Natural killer cell treated with Interleukin-12 subunit alpha and Interleukin-12 subunit beta and Interleukin-15 and Interleukin-18, amount 100 ng/mL, for 72 hours (primary cell): ENCODE results near the gene SDK1. TPM values are rescaled to one million over a fixed set of nuclear protein-coding genes. Genes with fewer than 3 reads are reported as not detected.
"Not testable (repeated sequence)": the region's sequence is repeated elsewhere in the genome, so short reads cannot be mapped to it uniquely, and the experiment has no call there.

Source experiments
- ATAC-seq, 2 donors: fragments of 150-1000 bp; cut with Tn5 transposase in 1 of 2; sonication (Bioruptor Pico), chemical (Tn5 transposase) in 1 of 2; 2 replicates each; pipeline ENCODE4 v1.10.0; 2021
- DNase-seq: peaks from one replicate; pipeline ENCODE4 v3.0.0; 2022; ENCODE audit warnings: low spot score
- H3K27ac Mint-ChIP-seq, 2 donors: 1 replicate in 1 of 2; 2 replicates in 1 of 2; pipeline ENCODE4 v1.8.0; 2022; ENCODE audit warnings: mixed read lengths in 2 of 2, mild to moderate bottlenecking in 1 of 2, moderate library complexity in 1 of 2
- H3K27me3 Mint-ChIP-seq, 2 donors: 1 replicate in 1 of 2; 2 replicates in 1 of 2; pipeline ENCODE4 v1.8.0; 2022; ENCODE audit warnings: mixed read lengths in 2 of 2
- H3K36me3 Mint-ChIP-seq: one replicate; pipeline ENCODE4 v1.8.0; 2022; ENCODE audit warnings: mixed read lengths
- H3K4me1 Mint-ChIP-seq, 2 donors: 1 replicate in 1 of 2; 2 replicates in 1 of 2; pipeline ENCODE4 v1.8.0; 2022; ENCODE audit warnings: low read depth in 2 of 2, mixed read lengths in 2 of 2, mild to moderate bottlenecking in 1 of 2
- H3K4me3 Mint-ChIP-seq: one replicate; pipeline ENCODE4 v1.8.0; 2022; ENCODE audit warnings: mixed read lengths
- H3K9me3 Mint-ChIP-seq: 2 replicates; pipeline ENCODE4 v1.8.0; 2022; ENCODE audit warnings: mixed read lengths
- total RNA-seq, 2 donors: library from RNA; stranded (reverse); gene quantifications; one replicate each; pipeline ENCODE4 v1.2.3, GENCODE V29; 2022

The SDK1 gene
- total RNA-seq, 2 donors from 2014 or later: 0.20 to 0.40 TPM

DNA sequence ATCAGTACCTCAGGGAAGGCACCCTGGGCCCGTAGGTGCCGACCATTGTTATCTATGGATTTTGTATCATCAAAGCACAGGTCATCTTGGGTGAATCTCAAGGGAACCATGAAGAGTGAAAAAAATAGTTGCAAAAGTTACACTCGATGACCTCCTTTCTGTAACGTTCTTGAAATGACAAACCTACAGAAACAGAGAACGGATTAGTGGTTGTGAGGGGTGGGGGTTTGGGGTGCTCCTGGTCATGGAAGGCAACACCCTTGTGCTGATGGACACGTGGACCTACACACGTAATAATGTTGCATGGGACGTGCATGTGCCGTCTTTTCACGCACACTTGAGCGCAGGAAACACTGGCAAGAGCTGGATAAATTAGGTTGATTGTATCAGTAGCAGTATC, 655.9 kb downstream of the SDK1 start:
- DNase-seq: no peak
- Mint-ChIP-seq H3K27me3 (no peaks in the 10 kb centered on the region), H3K9me3 (peaks cover 3% of the 10 kb centered on the region)

DNA sequence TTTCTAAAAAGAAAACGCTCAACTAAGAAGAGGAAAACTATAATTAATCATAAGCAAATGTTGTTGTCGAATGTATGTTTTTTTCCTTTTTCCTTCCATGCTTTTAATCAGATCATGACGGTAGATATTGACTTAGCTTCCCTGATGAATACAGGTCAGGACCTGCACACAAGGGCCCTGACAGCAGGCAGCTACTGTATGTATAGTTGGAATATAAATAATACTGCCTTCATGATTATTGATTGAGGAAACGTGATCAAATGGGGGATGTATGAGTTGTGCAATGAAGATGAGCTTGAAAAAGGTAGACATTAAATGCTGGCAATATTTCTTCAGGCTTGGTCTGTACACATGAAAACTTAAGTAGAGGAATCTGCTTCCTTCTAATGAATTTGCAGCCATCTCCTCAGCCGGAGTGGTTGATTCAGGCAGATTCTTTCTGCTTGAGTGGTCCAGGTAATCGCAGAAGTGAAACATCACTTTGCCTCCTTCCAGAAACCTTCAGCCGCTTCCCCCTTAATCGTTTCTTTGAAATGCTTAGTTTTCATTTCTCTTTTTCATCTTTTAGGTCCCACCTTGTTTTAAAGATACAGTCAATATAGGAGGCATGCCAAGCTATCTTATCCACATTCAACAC, 656.5 kb downstream of the SDK1 start:
- H3K9me3 Mint-ChIP-seq: peaks cover 3% of the 10 kb centered on the region
- DNase-seq (no peak), ATAC-seq (no peak)
- no peaks in the 10 kb centered on the region for H3K27me3 Mint-ChIP-seq
- no peaks in the 10 kb centered on the region for H3K36me3 Mint-ChIP-seq
- no peak overlapping the region for H3K4me3 Mint-ChIP-seq
- H3K27ac Mint-ChIP-seq: no peak overlapping the region
- no peaks in the 10 kb centered on the region for H3K4me1 Mint-ChIP-seq

More for the DNA sequence above, 655.9 kb downstream of the SDK1 start:
- H3K36me3 Mint-ChIP-seq: no peaks in the 10 kb centered on the region
- H3K4me3 Mint-ChIP-seq: no peak overlapping the region
- no peak for ATAC-seq
- no peaks in the 10 kb centered on the region for H3K4me1 Mint-ChIP-seq
- H3K27ac Mint-ChIP-seq: no peak overlapping the region

DNA sequence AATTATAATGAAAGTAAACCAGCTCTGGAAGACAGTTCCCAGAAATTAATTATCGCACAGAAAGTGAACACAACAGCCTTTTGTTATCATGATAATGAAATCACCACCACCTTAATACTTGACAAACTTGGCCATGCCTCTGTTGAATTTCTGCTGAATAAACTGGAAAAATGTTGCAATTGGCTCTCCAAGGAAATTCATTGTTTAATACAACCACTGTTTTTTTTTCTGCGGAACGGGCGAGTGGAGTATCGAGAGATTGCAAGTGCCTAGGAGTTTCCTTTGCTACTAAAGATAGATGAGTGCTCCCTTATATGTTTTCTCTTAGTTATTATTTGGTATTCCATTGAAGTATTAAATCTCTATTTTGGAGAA, 657.0 kb downstream of the SDK1 start:
- Mint-ChIP-seq H3K27me3 (no peaks in the 10 kb centered on the region), H3K36me3 (no peaks in the 10 kb centered on the region), H3K9me3 (peaks cover 3% of the 10 kb centered on the region), H3K4me1 (no peaks in the 10 kb centered on the region), H3K4me3 (no peak overlapping the region), H3K27ac (no peak overlapping the region)
- ATAC-seq: no peak
- DNase-seq: no peak

DNA sequence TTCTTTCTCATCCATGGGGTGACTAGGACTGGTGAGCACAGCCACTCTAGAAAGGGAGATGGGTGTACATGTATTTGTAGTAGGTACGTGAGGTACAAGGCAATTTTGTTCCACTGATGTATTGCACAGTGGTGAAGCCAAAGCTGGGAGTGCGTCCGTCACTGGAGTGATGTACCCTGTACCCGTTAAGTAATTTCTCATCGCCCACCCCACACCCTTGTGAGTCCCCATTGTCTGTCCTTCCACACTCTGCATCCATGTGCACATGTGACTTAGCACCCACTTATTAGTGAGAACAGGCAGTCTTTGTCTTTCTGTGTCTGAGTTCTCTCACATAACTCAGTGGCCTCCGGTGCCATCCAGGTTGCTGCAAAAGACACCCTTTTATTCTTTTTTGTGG, 658.3 kb downstream of the SDK1 start:
- DNase-seq (no peak), ATAC-seq (no peak)
- Mint-ChIP-seq H3K4me1 (no peaks in the 10 kb centered on the region), H3K36me3 (no peaks in the 10 kb centered on the region), H3K9me3 (peaks cover 3% of the 10 kb centered on the region), H3K4me3 (no peak overlapping the region), H3K27ac (no peak overlapping the region), H3K27me3 (no peaks in the 10 kb centered on the region)

DNA sequence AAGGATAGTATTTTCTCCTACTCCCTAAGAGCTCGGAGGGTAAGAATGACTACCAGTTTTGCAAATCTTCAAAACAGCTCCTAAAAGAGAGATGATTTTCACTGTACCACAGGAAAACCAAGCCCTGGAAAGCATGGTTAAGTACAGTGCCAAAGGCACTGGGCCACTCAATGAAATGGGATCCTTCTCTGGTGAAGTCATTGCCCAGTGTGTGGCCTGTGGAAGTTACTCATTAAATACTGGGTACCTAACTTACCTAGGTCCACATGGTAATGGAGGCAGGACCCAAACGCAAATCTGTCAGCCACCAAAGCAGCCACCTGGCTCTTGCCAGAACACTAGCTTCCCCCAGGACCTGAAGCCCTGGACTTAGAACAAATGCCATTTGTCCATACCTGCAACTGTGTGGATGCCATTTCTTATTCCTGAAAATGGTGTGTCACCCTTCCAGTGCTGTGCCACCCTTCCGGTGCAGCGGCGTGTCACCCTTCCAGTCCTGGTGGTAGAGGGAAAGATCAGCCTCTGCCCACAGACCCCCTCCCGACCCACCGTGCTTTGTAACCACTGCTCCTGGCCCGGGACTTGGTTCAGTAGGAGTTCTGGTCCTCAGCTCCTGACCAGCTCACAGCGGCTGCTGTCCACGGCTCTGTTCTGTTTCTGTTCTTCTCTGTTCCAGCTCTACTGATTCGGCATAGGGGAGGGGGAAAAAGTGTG, 659.2 kb downstream of the SDK1 start:
- Mint-ChIP-seq H3K9me3 (peaks cover 3% of the 10 kb centered on the region), H3K4me1 (no peaks in the 10 kb centered on the region), H3K4me3 (no peak overlapping the region)

DNA sequence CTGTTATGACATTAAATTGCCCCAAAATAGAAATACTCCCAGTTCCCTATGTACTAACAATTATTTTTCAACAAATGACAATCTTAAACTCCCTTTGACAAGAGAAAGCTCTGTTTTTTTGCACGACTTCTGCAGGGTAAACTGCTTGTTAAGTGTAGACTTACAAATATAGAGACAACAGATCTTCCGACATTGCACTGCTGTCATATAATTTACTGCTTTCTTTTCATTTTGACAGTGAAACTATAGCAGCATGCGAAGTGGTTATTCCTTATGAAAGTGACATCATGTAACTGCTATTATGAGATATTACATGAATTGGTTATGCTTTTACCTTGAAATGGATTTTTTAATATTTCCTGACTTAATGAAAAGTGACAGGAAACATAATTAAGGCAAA, 659.9 kb downstream of the SDK1 start:
- Mint-ChIP-seq H3K9me3 (peaks cover 3% of the 10 kb centered on the region), H3K4me3 (no peak overlapping the region), H3K4me1 (no peaks in the 10 kb centered on the region), H3K27ac (no peak overlapping the region), H3K27me3 (no peaks in the 10 kb centered on the region), H3K36me3 (no peaks in the 10 kb centered on the region)
- DNase-seq (no peak), ATAC-seq (no peak)

More for the DNA sequence above, 659.2 kb downstream of the SDK1 start:
- Mint-ChIP-seq H3K36me3 (no peaks in the 10 kb centered on the region), H3K27me3 (no peaks in the 10 kb centered on the region), H3K27ac (no peak overlapping the region)
- ATAC-seq: no peak
- no peak for DNase-seq

DNA sequence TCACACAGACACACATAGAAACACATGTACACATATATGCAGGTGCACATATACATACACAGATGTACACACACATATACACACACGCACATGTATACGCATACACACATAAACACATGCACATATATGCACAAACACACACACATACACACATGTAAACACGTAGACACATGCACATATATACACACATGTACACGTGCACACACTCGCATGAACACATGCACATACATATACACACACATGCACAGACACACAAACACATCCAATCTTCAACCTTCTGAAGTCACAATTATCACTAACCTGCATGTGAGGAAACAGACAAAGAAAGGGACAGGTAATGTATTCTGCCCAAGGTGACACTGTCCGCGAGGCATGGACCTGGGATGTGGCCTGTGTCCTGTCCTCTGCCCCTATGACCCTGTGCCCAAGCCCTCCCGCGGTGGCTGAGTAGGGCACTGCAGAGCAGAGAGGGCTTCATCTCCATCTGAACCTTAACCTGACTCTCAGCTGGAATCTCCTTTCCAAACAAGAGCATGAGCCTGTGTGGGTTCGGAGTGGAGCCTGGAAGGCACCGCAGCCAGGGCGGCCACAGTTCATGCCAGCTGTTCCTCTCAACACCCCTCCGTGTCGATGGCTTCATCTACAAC, 660.9 kb downstream of the SDK1 start:
- Mint-ChIP-seq H3K4me1 (no peaks in the 10 kb centered on the region), H3K9me3 (peaks cover 3% of the 10 kb centered on the region), H3K36me3 (no peaks in the 10 kb centered on the region), H3K27ac (no peak overlapping the region), H3K27me3 (no peaks in the 10 kb centered on the region), H3K4me3 (no peak overlapping the region)
- DNase-seq (no peak), ATAC-seq (peak; percentile 20 to 29)

DNA sequence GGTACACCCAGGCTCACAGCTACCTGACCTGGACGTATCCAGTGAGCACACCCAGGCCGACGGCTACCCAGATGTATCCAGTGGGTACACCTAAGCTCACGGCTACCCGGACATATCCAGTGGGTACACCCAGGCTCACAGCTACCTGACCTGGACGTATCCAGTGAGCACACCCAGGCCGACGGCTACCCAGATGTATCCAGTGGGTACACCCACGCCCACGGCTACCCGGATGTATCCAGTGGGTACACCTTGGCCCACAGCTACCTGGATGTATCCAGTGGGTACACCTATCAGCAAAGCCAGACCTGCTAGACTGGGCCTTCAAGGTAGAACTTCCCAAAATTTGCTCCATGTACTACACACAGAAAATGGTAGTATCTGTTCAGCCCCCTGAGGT, 662.7 kb downstream of the SDK1 start:
- not testable (repeated sequence) for H3K4me1 Mint-ChIP-seq, H3K4me3 Mint-ChIP-seq, H3K27ac Mint-ChIP-seq, H3K9me3 Mint-ChIP-seq, H3K36me3 Mint-ChIP-seq, ATAC-seq, DNase-seq, H3K27me3 Mint-ChIP-seq

DNA sequence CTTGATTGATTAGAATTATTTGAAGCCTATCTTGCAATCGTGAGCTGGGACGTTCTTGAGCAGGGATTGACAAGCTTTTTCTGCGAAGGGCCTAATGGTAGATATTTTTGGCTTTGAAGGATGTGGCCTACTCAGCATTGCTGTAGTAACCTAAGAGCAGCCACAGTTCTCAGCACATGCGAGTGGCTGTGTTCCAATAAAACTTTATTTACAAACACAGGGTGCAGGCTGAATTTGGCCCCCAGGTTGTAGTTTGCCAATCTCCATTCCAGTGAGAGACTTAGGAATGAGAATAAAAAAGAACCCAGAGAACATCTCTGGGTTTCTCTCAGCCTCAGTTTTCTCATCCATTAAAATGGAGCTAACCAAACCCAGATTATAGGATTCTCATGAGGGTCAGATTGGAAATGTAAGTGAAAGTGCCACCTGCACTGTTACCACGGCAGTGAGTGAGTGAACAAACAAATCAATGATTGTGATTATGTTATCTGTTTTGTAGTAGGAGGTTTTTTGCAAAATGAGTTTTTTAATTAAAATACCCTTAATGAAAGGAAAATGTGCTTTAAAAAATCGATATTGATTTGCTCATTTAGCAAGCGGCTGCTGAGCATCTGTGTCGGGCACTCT, 664.0 kb downstream of the SDK1 start:
- peaks cover 0 to 5% of the 10 kb centered on the region in 2 donors for H3K27me3 Mint-ChIP-seq
- no peaks in the 10 kb centered on the region for H3K4me1 Mint-ChIP-seq
- DNase-seq (no peak), ATAC-seq (no peak)
- no peaks in the 10 kb centered on the region for H3K36me3 Mint-ChIP-seq
- H3K9me3 Mint-ChIP-seq: peaks cover 3% of the 10 kb centered on the region
- H3K27ac Mint-ChIP-seq: no peak overlapping the region
- H3K4me3 Mint-ChIP-seq: no peak overlapping the region

DNA sequence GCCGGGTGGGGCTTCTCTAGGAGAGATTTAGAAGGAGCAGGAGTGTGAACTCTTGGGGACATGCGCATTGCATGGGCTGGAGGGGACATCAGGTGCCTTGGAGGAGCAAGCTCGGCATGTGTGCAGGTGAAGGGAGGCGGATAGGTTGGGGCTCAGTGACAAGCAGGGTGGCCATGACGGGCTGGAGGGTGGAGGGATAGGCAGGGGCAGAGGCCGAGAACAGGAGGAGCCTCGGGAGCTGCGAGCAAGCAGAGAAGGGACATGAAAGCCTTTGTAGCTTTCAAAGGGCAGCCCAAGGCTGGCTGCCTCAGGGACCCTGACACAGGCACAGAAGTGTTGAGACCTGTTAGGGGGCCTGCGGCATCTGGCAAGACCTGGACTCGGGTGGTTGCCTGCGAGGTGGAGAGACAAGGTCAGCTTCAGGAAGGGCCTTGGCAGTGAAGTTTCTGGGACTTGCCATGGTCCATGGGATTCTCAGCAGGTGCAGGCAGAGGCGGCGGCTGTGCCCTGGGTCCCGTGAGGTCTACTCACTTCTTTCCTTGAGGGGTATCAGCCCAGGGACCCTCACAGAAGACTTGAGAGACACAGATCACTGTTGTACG, 664.8 kb downstream of the SDK1 start:
- Mint-ChIP-seq H3K36me3 (no peaks in the 10 kb centered on the region), H3K27ac (no peak overlapping the region), H3K9me3 (peaks cover 3% of the 10 kb centered on the region), H3K4me1 (no peaks in the 10 kb centered on the region), H3K4me3 (no peak overlapping the region), H3K27me3 (peaks cover 0 to 5% of the 10 kb centered on the region in 2 donors)
- no peak for DNase-seq
- peak in 1 of 2 donors; percentile 11 for ATAC-seq

DNA sequence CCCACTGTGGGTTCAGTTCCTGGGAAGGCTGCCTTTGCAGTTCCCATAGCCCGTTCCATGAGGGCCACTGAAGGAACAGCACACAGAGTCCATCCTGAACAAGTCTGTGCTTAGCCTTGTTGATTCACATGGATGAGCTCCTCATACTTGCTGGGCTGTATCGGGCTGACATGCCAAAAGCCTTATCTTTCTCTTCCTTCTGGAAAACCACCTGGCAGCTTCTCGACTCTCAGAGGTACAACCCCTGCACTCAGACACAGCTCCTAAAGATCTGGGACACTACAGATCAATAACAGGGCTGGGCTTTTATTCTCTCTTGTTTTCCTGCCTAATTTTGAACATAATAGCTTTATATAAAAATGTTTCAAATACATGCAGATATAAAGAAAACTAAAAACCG, 667.2 kb downstream of the SDK1 start:
- Mint-ChIP-seq H3K9me3 (no peaks in the 10 kb centered on the region), H3K36me3 (no peaks in the 10 kb centered on the region), H3K27me3 (peaks cover 0 to 5% of the 10 kb centered on the region in 2 donors), H3K4me1 (no peaks in the 10 kb centered on the region), H3K4me3 (no peak overlapping the region), H3K27ac (no peak overlapping the region)
- DNase-seq (no peak), ATAC-seq (no peak)

DNA sequence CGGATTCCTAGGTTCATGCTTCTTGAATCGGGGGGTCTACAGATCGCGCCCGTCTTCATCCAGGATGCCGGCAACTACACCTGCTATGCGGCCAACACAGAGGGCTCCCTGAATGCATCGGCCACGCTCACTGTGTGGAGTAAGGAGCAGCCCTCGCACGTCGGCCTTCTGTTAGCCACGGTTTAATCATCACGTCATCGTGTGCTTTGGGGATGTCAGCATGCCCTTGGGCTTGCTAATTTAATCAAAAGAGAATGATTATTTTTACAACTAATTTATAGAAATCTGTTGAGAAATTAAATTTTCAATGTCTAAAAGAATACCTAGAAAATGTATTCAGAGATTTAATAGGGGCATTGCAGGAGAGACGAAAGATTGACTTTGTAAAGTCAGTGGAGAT, 668.2 kb downstream of the SDK1 start:
- no peak overlapping the region for H3K27ac Mint-ChIP-seq
- ATAC-seq: no peak

DNA sequence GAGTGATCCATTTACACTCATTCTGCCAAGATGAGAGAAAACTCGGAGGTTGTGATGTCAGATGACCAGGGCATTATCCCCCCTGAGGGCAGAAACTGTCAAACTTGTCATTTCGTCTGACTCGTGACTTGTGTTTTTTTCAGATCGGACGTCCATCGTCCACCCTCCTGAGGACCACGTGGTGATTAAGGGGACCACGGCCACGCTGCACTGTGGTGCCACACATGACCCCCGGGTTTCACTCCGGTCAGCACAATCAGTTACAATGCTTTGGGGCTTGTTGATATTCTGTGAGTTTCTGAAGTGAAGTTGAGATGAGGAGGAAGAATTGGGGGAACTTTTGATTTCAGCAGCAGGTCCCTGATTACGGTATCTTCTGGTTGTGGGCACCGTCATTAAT, 670.3 kb downstream of the SDK1 start:
- H3K4me1 Mint-ChIP-seq: no peaks in the 10 kb centered on the region
- H3K27ac Mint-ChIP-seq: no peak overlapping the region
- no peaks in the 10 kb centered on the region for H3K36me3 Mint-ChIP-seq
- no peak for ATAC-seq
- no peak for DNase-seq
- peaks cover 0 to 5% of the 10 kb centered on the region in 2 donors for H3K27me3 Mint-ChIP-seq
- H3K4me3 Mint-ChIP-seq: no peak overlapping the region
- H3K9me3 Mint-ChIP-seq: no peaks in the 10 kb centered on the region

More for the DNA sequence above, 668.2 kb downstream of the SDK1 start:
- Mint-ChIP-seq H3K36me3 (no peaks in the 10 kb centered on the region), H3K27me3 (peaks cover 0 to 5% of the 10 kb centered on the region in 2 donors), H3K9me3 (no peaks in the 10 kb centered on the region), H3K4me1 (no peaks in the 10 kb centered on the region), H3K4me3 (no peak overlapping the region)
- no peak for DNase-seq

DNA sequence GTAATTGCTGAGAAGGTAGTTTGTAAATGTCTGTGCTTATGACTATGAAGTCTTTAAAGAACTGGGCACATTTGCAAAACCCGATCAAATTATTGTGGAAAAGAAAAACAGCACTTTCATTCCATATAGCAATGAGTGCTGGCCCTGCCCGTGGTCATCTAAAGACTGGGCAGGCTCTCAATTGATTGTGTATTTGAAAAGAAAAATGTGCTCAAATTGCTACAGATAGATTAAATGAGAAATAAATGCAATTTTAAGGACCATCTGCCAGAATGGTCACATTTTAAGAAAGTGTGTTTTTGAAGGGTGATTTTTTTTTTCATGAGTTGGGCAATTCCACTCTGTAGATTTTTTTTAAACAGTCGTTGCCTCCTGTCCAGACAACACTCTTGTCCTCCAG, 672.2 kb downstream of the SDK1 start:
- Mint-ChIP-seq H3K27ac (no peak overlapping the region), H3K4me3 (no peak overlapping the region), H3K4me1 (no peaks in the 10 kb centered on the region), H3K27me3 (peaks cover 0 to 5% of the 10 kb centered on the region in 2 donors), H3K9me3 (no peaks in the 10 kb centered on the region), H3K36me3 (no peaks in the 10 kb centered on the region)
- DNase-seq (no peak), ATAC-seq (no peak)
